HEK293 (cell line): ENCODE measurements around the gene GMDS.

Source experiments
- CTCF ChIP-seq: fragments of 450-650 bp; formaldehyde crosslinking; IDR thresholded peaks from 2 replicates; pipeline ENCODE4 v1.5.1; 2016; ENCODE audit warnings: missing biosample characterization, missing genetic modification characterization
- GLIS2 ChIP-seq: fragments of 450-650 bp; formaldehyde crosslinking; IDR thresholded peaks from 2 replicates; pipeline ENCODE4 v1.5.1; 2016; ENCODE audit warnings: missing biosample characterization, missing genetic modification characterization
- ZBTB10 ChIP-seq: fragments of 450-650 bp; formaldehyde crosslinking; IDR thresholded peaks from 2 replicates; pipeline ENCODE4 v1.5.1; 2016; ENCODE audit warnings: missing biosample characterization, missing genetic modification characterization

DNA sequence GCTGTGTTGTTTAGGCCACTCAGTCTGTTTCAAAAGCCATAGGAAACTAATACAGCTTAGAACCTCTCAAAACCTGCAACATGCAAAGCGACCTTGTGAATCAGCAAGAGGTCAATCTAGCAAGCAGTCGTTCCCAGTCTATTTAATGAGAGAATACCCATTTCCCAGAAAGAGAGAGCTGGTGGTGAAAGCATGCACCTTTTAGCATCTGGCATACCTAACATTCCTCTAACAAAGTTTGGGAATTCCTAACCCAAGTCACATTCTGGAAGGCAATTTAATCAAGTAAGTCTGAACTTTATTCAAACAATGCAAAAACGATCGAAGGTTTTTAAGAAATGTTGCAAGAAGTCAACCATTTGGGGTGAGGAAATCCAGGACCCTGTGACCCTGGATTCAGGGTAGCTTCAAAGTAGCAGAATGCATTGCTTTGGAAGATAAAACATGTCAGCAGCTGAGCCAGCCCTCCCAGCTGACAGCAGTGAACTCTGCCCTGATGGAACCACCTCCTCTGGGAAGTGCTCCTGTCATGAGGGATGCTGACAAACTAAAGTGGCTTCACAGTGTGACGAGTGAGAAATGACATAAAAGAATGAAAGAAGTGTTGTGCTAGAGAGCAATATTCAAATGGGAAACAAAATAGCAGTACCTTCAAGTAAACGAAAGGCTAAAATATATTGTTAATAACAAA is 104.8 kb downstream of the GMDS start:
- TF ChIP-seq CTCF (tag by site-specific recombination) (no peak), GLIS2 (no peak), ZBTB10 (tag by site-specific recombination) (no peak)
